Measurements from ENCODE around the gene RLN2.

Gene RLN2

DNA sequence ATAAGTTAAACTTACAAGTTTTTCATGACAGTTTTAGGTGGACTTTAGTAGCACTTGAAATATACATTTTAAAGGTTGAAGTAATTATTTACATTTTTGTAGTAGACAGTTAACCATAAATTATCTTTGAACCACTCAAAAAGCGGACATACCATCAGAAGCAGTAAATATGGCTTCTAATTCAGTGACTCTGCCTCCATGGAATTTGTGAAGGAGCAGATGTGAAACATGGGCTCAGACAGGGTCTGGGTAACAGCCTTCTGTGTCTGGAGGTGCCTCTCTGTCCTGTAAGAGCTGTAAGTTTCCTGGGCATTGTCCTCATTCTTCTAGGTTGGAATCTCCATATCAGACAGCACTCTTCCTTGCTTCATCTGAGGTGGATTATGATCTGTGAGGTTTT is 12.4 kb downstream of the RLN2 start:
- no peak overlapping the region for H3K4me3 ChIP-seq (ENCODE audit: low read depth, low read length)
- no peak for DNase-seq (ENCODE audit: low read depth)
- TF ChIP-seq, protein P1, sequence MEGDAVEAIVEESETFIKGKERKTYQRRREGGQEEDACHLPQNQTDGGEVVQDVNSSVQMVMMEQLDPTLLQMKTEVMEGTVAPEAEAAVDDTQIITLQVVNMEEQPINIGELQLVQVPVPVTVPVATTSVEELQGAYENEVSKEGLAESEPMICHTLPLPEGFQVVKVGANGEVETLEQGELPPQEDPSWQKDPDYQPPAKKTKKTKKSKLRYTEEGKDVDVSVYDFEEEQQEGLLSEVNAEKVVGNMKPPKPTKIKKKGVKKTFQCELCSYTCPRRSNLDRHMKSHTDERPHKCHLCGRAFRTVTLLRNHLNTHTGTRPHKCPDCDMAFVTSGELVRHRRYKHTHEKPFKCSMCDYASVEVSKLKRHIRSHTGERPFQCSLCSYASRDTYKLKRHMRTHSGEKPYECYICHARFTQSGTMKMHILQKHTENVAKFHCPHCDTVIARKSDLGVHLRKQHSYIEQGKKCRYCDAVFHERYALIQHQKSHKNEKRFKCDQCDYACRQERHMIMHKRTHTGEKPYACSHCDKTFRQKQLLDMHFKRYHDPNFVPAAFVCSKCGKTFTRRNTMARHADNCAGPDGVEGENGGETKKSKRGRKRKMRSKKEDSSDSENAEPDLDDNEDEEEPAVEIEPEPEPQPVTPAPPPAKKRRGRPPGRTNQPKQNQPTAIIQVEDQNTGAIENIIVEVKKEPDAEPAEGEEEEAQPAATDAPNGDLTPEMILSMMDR (IDR thresholded peaks at IDR 0.05; ENCODE audit: control insufficient read depth, extremely low read depth, insufficient read depth): no peak

DNA sequence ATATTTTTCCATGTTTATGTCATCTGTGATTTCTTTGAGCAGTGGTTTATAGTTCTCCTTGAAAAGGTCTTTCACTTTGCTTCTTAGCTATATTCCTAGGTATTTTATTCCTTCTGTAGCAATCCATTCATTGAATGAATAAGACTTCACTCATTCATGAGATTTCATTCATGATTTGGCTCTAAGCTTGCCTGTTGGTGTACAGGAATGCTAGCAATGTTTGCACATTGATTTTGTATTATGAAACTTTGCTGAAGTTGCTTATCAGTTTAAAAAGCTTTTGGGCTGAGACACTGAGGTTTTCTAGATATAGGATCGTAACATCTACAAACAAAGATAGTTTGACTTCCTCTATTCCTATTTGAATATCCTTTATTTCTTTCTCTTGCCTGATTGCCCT is 15.9 kb downstream of the RLN2 start:
- DNase-seq (ENCODE audit: low read depth): no peak
- H3K4me3 ChIP-seq (ENCODE audit: low read depth, low read length): no peak overlapping the region
- TF ChIP-seq, protein P1 (IDR thresholded peaks at IDR 0.05; ENCODE audit: control insufficient read depth, extremely low read depth, insufficient read depth): no peak

DNA sequence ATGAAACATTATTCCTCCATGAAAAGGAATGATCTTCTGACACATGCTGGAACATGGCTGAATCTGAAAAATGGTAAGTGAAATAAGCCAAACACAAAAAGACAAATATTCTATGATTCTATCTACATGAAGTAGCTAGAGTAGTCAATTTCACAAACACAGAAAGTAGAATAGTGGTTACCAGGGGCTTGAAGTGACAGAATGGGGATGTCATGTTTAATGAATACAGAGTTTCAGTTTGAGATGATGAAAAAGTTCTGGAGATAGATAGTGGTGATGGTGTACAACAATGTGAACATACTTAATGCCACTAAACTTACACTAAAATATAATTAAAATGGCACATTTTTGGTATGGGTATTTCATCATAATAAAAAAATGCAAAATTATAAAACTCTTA is 18.3 kb downstream of the RLN2 start:
- no peak overlapping the region for H3K4me3 ChIP-seq (ENCODE audit: low read depth, low read length)
- TF ChIP-seq, protein P1 (IDR thresholded peaks at IDR 0.05; ENCODE audit: control insufficient read depth, extremely low read depth, insufficient read depth): no peak
- DNase-seq (ENCODE audit: low read depth): no peak

DNA sequence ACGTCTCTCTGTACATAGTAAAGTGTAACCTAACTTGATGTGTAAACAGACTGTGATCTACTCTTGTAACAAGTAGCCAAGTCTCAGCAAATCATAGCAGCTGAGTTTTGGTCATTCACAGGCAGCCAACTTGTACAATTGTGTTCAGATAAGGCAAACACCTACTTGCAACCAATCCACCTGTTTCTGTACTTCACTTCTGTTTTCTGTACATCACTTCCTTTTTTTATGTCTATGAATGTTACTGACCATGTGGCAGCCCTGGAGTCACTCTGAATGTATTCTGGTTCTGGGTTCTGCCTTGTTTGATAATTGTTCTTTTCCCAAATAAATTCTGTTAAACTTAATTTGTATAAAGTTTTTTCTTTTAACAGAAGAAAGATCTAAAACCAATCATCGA is 26.0 kb downstream of the RLN2 start:
- TF ChIP-seq, protein P1 (IDR thresholded peaks at IDR 0.05; ENCODE audit: control insufficient read depth, extremely low read depth, insufficient read depth): no peak
- DNase-seq (ENCODE audit: low read depth): no peak
- H3K4me3 ChIP-seq (ENCODE audit: low read depth, low read length): no peak overlapping the region

DNA sequence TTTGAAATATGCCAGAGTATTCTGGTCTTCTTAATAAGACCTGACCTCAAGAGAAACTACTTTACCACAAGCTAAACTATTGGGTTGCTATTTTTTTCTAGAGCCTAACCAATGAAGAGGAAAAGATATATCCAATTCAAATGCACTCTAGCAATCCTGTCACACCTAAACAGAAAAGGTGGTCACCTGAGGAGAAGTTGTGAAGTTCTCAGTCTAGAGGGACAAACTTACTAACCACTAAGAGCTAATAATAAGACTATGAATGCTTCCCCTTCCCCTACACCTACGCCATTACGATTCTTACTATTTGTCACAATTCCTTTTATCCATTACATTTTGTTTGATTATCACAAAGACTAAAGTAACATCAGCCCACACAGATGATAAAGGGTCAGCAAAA is 29.7 kb downstream of the RLN2 start:
- H3K4me3 ChIP-seq (ENCODE audit: low read depth, low read length): no peak overlapping the region
- DNase-seq (ENCODE audit: low read depth): no peak
- TF ChIP-seq, protein P1 (IDR thresholded peaks at IDR 0.05; ENCODE audit: control insufficient read depth, extremely low read depth, insufficient read depth): no peak

DNA sequence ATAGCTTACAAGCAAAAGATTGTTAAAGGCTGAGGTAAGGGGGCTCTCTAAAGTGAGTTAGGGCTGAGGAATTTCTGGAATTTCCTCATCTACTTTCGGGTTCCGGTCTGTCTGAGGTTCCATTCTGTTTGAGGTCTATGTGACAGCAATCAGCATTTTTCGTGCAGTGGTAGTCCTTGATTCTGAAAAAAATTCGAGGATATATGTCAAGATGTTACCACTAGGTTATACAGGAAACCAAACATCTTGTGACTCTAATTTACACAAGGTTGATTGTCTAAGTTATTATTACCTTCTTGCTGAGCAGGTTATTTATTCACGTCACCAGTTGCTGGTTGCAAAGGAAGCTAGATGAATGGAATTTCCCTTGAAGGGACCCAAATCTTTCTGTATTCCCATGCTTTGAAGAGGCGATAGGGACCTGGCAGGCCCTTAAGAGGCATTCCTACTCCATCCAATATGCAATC is 35.2 kb downstream of the RLN2 start:
- DNase-seq (ENCODE audit: low read depth): no peak
- no peak overlapping the region for H3K4me3 ChIP-seq (ENCODE audit: low read depth, low read length)
- TF ChIP-seq, protein P1 (IDR thresholded peaks at IDR 0.05; ENCODE audit: control insufficient read depth, extremely low read depth, insufficient read depth): no peak

DNA sequence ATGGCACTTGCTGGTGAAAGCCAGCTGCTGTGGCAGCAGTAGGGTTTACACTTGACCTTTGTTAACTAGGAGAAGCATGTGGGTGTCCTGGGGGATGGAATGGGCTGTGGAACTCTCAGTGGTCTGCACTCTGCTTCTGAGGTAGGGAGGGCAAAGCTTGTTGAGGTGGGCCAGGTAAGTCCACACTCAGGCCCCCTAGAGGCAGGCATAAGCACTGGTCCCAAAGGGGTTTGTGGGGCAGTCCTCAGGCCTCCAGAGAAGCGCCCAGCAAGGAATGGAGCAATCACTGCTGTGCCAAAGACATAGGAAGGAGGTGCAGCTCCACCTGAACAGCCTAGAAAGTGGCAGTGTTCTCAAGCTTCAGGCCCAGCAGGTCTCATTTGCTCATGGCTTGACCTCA is 38.6 kb downstream of the RLN2 start:
- no peak for DNase-seq (ENCODE audit: low read depth)
- no peak overlapping the region for H3K4me3 ChIP-seq (ENCODE audit: low read depth, low read length)
- TF ChIP-seq, protein P1 (IDR thresholded peaks at IDR 0.05; ENCODE audit: control insufficient read depth, extremely low read depth, insufficient read depth): no peak
